Pulmonary artery endothelial cell (primary cell): ENCODE data around the gene HDAC10. TPM values are rescaled to one million over a fixed set of nuclear protein-coding genes. Genes with fewer than 3 reads are reported as not detected.

Source experiments
- DNase-seq: peaks from one replicate; pipeline ENCODE4 v3.0.0-alpha.2; 2011; ENCODE audit warnings: low read depth, low spot score
- total RNA-seq: library from RNA; depleted of rRNA; stranded (reverse); fragments of >200 nt; gene quantifications from 2 replicates; pipeline ENCODE4 v1.2.3, GENCODE V29; 2014

The HDAC10 gene
- total RNA-seq, 1 donor from 2014 or later = 14.4 TPM

- DNase-seq = no peak
These were observed 8.6 kb downstream of the HDAC10 start for GRCh38 chr22:50242406-50242949.

DNA sequence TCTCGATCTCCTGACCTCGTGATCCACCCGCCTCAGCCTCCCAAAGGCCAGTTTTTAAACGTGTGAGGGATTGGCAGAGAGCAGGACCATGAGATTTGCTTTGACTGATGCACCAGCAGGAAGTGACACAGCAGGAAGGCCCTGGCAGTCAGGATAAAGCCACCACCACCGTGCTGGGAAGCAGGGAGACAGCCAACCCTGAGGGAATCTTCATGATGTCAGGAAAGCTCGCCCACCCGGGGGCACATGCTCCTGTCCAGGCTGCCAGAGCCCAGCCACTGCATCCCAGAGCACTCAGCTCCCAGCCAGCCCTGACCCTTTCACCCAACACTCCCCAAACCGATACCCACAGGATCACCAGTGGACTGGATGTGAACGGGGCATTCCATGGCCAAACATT is 12.3 kb downstream of the HDAC10 start:
- DNase-seq = no peak

- no peak for DNase-seq
These were observed 14.2 kb downstream of the HDAC10 start for GRCh38 chr22:50236731-50237409.

DNA sequence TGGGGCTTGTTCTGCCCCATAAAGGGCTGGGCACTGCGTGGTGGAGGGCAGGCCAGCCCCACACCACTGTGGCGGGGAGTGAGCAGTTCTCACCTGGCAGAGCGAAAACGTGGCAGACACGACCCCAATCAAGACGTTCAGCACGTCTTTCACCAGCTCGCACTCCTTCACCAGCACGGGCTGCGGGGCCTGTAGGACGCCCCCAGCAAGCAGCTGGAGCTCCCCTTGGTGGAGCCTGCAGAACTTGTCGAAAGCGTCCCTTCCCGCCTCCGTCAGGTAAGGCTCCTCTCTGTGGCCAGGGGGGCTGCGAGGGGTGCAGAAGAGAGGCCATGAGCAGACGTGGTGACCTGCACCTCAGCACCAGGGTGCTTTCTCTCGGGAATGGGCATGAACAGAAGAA is 17.8 kb downstream of the HDAC10 start:
- DNase-seq = no peak

DNA sequence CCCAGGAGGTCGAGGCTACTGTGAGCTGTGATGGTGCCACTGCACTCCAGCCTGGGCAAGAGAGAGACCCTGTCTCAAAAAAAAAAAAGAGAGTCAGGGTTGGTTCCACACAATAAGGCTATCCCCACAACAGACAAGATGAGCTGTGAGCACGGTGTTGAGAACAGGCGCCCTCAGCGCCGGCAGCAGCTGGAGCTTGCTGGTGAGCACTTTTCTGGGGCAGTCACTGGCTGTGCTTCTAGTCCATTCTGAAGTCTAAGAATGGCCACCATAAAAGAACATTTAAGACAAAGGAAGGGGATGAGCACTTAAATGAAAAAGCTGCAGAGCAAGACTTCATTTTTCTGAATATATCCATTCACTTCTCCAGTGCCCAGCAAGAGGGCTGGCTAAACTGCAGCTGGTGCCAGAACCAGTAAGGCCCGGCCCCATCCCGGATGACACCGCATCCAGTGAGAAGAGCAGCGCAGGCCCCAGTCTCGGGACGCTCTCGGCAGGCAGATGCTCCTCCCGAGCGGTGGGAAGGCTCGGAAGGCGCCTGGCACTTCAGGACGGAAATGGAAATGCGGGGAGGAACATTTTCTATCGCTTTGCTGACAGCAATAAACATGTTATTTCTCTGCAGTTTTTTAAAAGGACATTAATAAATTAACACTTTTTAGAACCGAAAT is 18.4 kb downstream of the HDAC10 start:
- DNase-seq = no peak

- no peak for DNase-seq
These were observed 21.7 kb downstream of the HDAC10 start for GRCh38 chr22:50229370-50229769.

DNA sequence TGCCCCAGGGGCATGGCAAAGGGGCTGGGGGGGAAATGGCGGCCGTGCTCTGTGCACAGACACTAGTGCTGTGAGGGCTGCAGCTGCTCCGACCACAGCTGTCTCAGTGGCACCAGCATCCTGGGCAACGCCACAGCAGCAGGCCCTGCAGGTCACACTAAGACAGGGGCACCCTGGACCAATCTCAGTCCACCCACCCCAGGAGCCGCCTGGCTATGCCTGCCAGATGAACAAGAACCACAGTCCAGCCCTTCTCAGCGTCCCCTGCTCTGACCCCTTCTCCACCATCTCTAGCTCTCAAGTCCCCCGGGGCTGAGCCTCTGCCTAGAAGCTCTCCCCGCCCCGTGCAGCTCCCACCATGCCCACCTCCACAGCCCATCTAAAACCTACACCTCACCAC is 22.7 kb downstream of the HDAC10 start:
- no peak for DNase-seq

- no peak for DNase-seq
These were observed 23.4 kb downstream of the HDAC10 start for GRCh38 chr22:50227579-50228215.

DNA sequence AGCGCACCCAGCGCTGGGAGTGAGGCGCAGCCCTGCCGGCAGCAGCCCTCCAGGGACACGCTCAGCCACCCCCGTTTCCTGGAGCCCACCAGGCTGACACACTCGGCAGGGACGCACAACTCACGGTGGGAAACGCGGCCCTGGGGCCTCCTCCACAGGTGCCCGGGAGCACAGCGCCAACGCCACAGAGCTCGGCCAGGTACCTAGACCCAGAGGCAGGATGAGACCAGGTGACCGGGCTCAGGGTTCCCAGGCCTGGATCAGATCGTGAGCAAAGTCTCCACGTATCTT is 24.2 kb downstream of the HDAC10 start:
- DNase-seq = no peak

DNA sequence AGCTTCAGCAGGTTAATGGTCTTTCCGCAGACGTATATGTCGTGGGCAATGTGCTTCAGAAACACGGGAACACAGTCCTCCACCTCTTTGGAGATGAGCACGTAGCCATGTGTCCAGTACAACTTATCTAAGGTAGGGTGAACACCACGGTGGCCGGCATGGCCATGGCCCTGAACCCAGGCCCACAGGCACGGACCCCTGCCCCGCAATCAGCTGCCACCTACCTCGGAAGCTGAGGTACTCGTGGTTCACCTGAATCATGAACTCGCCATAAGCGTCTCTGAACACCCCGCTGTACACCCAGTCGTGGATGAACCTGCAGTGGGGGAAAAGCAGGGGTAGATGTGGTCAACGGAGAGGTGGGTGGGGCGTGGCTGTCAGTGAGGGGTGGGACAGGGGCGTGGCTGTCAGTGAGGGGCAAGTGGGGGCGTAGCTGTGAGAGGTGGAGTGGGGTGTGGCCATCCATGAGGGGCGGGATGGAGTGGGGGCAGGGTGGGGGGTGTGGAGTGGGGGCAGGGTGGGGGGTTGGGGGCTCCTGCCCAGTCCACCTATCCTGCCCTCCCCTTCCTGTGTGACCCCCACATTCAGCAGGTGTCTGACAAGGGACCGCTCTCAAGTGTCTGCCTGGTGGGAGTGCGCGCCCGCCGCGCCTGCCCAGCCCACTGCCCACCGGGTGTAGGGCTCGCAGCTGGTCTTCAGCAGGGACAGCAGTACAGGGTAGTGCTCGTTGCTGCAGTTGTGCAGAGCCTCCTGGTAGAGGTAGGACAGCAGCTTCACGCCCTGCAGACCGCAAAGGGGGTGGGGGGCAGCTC is 24.8 kb downstream of the HDAC10 start:
- DNase-seq = no peak

- DNase-seq = no peak
These were observed 25.7 kb downstream of the HDAC10 start for GRCh38 chr22:50225200-50225969.

- no peak for DNase-seq
These were observed 27.0 kb downstream of the HDAC10 start for GRCh38 chr22:50224071-50224470.

- no peak for DNase-seq
These were observed 28.6 kb downstream of the HDAC10 start for GRCh38 chr22:50222508-50222907.

- DNase-seq = no peak
These were observed 29.4 kb downstream of the HDAC10 start for GRCh38 chr22:50221410-50222300.

DNA sequence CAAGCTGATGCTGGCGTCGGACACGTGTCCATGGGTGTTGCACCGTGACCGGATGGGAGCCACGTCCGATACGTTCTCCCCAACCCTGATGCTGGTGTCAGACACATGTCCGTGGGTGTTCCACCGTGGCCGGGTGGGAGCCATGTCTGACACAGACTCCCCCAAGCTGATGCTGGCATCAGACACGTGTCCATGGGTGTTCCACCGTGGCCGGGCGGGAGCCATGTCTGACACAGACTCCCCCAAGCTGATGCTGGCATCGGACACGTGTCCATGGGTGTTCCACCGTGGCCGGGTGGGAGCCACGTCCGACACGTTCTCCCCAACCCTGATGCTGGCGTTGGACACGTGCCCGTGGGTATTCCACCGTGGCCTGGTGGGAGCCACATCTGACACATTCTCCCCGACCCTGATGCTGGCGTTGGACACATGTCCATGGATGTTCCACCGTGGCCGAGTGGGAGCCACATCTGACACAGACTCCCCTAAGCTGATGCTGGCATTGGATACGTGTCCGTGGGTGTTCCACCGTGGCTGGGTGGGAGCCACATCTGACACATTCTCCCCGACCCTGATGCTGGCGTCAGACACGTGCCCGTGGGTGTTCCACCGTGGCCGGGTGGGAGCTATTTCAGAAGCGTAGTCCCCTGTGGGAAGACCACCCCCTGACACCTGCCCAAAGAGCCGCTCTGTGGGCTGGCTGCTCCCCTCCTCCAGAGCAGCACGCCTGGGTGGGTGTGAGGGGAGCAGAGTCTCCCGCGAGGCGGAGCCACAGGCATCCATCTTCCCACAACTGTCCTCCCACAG is 30.3 kb downstream of the HDAC10 start:
- no peak for DNase-seq

DNA sequence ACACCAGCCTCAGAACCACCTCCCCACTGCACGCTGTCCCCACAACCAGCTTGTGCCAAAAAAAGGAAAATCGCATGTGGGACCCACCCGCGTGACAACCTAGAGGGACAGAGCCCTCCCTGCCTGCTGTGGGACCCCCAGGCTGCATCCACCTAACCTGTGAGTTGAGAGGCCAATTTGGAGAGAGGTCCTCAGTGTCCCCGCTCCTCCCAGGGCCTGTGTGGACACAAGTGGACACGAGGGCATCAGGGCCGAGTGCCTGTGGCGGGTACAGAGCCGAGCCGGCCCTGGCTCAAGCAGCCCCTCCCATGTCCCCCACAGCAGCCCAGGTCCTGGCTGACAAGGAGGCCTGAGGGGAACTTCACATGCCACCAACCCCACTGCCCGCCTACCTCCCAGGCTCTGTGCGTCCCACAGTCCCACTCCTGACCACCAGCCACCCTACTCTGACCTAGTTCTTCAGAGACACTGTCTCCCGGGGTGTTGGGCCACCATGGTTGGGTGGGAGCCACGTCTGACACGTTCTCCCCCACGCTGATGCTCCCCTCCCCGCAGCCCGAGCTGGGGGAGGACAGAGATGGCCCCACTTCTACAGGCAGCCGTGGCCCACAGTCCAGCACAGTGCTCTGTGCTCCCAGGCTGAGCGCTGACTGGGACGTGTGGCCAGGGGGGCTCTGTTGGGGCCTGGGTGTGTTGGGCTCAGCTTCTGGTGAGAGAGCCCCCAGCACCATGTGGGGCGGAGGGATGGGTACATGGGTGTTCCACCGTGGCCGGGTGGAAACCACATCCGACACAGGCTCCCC is 31.1 kb downstream of the HDAC10 start:
- no peak for DNase-seq

DNA sequence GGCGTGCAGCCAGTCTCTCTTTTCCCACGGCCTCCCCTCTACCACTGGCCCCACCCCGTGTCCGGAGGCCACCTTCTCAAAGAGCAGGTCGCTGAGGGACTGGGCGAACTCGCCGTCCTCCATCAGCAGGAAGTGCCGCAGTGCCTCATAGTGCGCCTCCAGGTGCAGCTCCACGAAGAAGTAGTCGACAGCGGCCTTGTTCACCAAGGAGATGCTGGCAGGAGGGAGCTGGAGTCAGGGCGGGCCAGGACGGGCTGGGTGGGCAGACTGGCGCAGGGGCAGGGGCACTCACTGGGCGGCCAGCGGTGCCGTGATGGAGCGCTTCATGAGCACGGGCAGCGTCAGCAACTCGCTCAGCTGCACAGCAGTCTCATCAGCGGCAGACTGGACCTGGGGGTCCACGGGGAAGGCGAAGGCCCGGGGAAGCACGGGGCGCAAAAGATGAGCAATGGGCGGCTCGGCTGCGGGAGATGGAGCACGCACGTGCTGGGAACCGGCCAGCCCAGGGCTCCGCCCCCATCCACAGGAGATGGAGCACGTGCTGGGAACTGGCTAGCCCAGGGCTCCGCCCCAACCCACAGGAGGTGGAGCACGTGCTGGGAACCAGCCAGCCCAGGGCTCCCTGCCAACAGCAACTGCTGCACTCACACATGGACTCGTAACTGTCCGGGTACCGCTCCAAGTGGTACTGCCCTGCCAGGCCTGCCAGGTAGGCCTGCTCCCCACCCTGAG is 31.9 kb downstream of the HDAC10 start:
- DNase-seq = no peak
